Nephron progenitor cell (in vitro differentiated cells): Measurements from ENCODE around the gene PLA2G2F.
"Not testable (repeated sequence)": the region's sequence is repeated elsewhere in the genome, so short reads cannot be mapped to it uniquely, and the experiment has no call there.

ENCODE experiments used
- DNase-seq: peaks from one replicate; pipeline ENCODE4 v3.0.0; 2021
- H3K27ac Mint-ChIP-seq: 2 replicates; pipeline ENCODE4 v1.8.0; 2021; ENCODE audit warnings: mild to moderate bottlenecking, moderate library complexity, mixed read lengths
- H3K27me3 Mint-ChIP-seq: 2 replicates; pipeline ENCODE4 v1.8.0; 2021; ENCODE audit warnings: mild to moderate bottlenecking, low read depth, mixed read lengths; ENCODE audit not compliant: poor library complexity
- H3K36me3 Mint-ChIP-seq: 2 replicates; pipeline ENCODE4 v1.8.0; 2021; ENCODE audit warnings: low read depth, mixed read lengths
- H3K4me1 Mint-ChIP-seq: 2 replicates; pipeline ENCODE4 v1.8.0; 2021; ENCODE audit warnings: mixed read lengths
- H3K4me3 Mint-ChIP-seq: 2 replicates; pipeline ENCODE4 v1.8.0; 2021; ENCODE audit warnings: mild to moderate bottlenecking, moderate library complexity, mixed read lengths
- H3K9me3 Mint-ChIP-seq: 2 replicates; pipeline ENCODE4 v1.8.0; 2021; ENCODE audit warnings: mild to moderate bottlenecking, moderate library complexity, mixed read lengths
- CTCF ChIP-seq: fragments of 200-600 bp; sonication (generic); IDR thresholded peaks from 2 replicates; pipeline ENCODE4 v1.5.0; 2021; ENCODE audit warnings: antibody characterized with exemption

Gene PLA2G2F

GRCh38 chr1:20124456-20125057 lies 14.6 kb upstream of the PLA2G2F start:
- DNase-seq = no peak

GRCh38 chr1:20125100-20125499 lies 14.0 kb upstream of the PLA2G2F start:
- no peak for DNase-seq
- Mint-ChIP-seq H3K27ac (no peak overlapping the region), H3K27me3 (peaks cover 17% of the 10 kb centered on the region), H3K9me3 (peaks cover 10% of the 10 kb centered on the region), H3K4me1 (no peaks in the 10 kb centered on the region), H3K36me3 (no peaks in the 10 kb centered on the region), H3K4me3 (no peak overlapping the region)
- TF ChIP-seq CTCF = no peak

More at GRCh38 chr1:20124456-20125057, 14.6 kb upstream of the PLA2G2F start:
- H3K27me3 Mint-ChIP-seq = peaks cover 22% of the 10 kb centered on the region
- H3K9me3 Mint-ChIP-seq = peaks cover 4% of the 10 kb centered on the region
- H3K36me3 Mint-ChIP-seq = no peaks in the 10 kb centered on the region
- no peaks in the 10 kb centered on the region for H3K4me1 Mint-ChIP-seq
- no peak overlapping the region for H3K4me3 Mint-ChIP-seq
- no peak overlapping the region for H3K27ac Mint-ChIP-seq
- TF ChIP-seq CTCF = no peak

- DNase-seq = no peak
- no peak for TF ChIP-seq CTCF
- no peaks in the 10 kb centered on the region for H3K4me1 Mint-ChIP-seq
- peaks cover 16% of the 10 kb centered on the region for H3K27me3 Mint-ChIP-seq
- peaks cover 12% of the 10 kb centered on the region for H3K9me3 Mint-ChIP-seq
- H3K27ac Mint-ChIP-seq = peak overlapping the region; percentile 64
- no peaks in the 10 kb centered on the region for H3K36me3 Mint-ChIP-seq
- H3K4me3 Mint-ChIP-seq = no peak overlapping the region
Observed at GRCh38 chr1:20126041-20126805, 12.9 kb upstream of the PLA2G2F start.

GRCh38 chr1:20126806-20127440 lies 12.2 kb upstream of the PLA2G2F start:
- Mint-ChIP-seq H3K4me3 (no peak overlapping the region), H3K9me3 (peaks cover 16% of the 10 kb centered on the region), H3K36me3 (no peaks in the 10 kb centered on the region), H3K4me1 (no peaks in the 10 kb centered on the region), H3K27me3 (peaks cover 16% of the 10 kb centered on the region), H3K27ac (no peak overlapping the region)
- no peak for DNase-seq
- TF ChIP-seq CTCF = no peak

GRCh38 chr1:20130518-20130917 lies 8.6 kb upstream of the PLA2G2F start:
- not testable (repeated sequence) for H3K27ac Mint-ChIP-seq, DNase-seq, H3K4me1 Mint-ChIP-seq, H3K4me3 Mint-ChIP-seq, H3K36me3 Mint-ChIP-seq
- H3K27me3 Mint-ChIP-seq = peaks cover 12% of the 10 kb centered on the region
- H3K9me3 Mint-ChIP-seq = peaks cover 19% of the 10 kb centered on the region

- H3K9me3 Mint-ChIP-seq = peaks cover 10% of the 10 kb centered on the region
- H3K36me3 Mint-ChIP-seq = no peaks in the 10 kb centered on the region
- no peaks in the 10 kb centered on the region for H3K4me1 Mint-ChIP-seq
- H3K4me3 Mint-ChIP-seq = no peak overlapping the region
- TF ChIP-seq CTCF = no peak
- H3K27ac Mint-ChIP-seq = no peak overlapping the region
- peaks cover 6% of the 10 kb centered on the region for H3K27me3 Mint-ChIP-seq
- DNase-seq = no peak
Observed at GRCh38 chr1:20134995-20135394, 4.1 kb upstream of the PLA2G2F start.
